SK-N-SH treated with all-trans-retinoic acid at 6 μM for 48 hours (cell line): ENCODE measurements around the gene TFF3.

Experiments used
- CSDC2 ChIP-seq: fragments of 250-450 bp; sonication (Bioruptor Pico); IDR thresholded peaks from 2 replicates; pipeline ENCODE4 v1.5.0; 2020; ENCODE audit warnings: mild to moderate bottlenecking, moderate library complexity
- ZFP30 ChIP-seq: fragments of 450-650 bp; formaldehyde crosslinking; IDR thresholded peaks from 2 replicates; pipeline ENCODE4 v1.5.0; 2022; ENCODE audit warnings: mild to moderate bottlenecking, moderate library complexity
- ZNF565 ChIP-seq: fragments of 450-650 bp; formaldehyde crosslinking; conservative IDR thresholded peaks from 2 replicates; pipeline ENCODE4 v1.5.0; 2020; ENCODE audit warnings: low read depth, mild to moderate bottlenecking, moderate library complexity

- TF ChIP-seq ZNF565 (CRISPR knock-in tag) = no peak
- TF ChIP-seq CSDC2 = no peak
- TF ChIP-seq ZFP30 (CRISPR knock-in tag) = no peak
Measured at GRCh38 chr21:42265231-42265812, 49.9 kb downstream of the TFF3 start.
